ENCODE results near the gene CEP41. TPM values are rescaled to one million over a fixed set of nuclear protein-coding genes. Genes with fewer than 3 reads are reported as not detected.

The CEP41 gene
- 4.7 TPM for total RNA-seq

GRCh38 chr7:130440527-130441365 is at the start of gene CEP41:
Gene CEP41 (minus strand): TSS chr7:130441016. CDS start chr7:130440966, 50 bp downstream.
- Histone ChIP-seq H3K9me3 (no peaks in the 10 kb centered on the region), H3K36me3 (no peaks in the 10 kb centered on the region), H3K4me3 (peak within 1 kb of the TSS; percentile 58 to 64), H3K27me3 (no peaks in the 10 kb centered on the region), H3K4me1 (peaks cover 10% of the 10 kb centered on the region), H3K27ac (peak within 1 kb of the TSS; percentile 72)
- peak in 1 of 2 donors; percentile 96 for DNase-seq (ENCODE audit: extremely low spot score in 2 of 2)
- intact Hi-C loops (cut with DNase I), result no loop called here
- no peak for TF ChIP-seq CTCF (IDR thresholded peaks at IDR 0.05)
- peak; percentile 52 to 72 for TF ChIP-seq POLR2AphosphoS5 (IDR thresholded peaks at IDR 0.05; ENCODE audit: insufficient read depth in 1 of 2, low read depth in 1 of 2)

- TF ChIP-seq POLR2A (IDR thresholded peaks at IDR 0.05), result no peak
- TF ChIP-seq POLR2AphosphoS5 (IDR thresholded peaks at IDR 0.05; ENCODE audit: insufficient read depth in 1 of 2, low read depth in 1 of 2), result no peak
- no peak for TF ChIP-seq CTCF (IDR thresholded peaks at IDR 0.05)
- Histone ChIP-seq H3K4me3 (peak overlapping the region in 1 of 2 donors; percentile 36), H3K27me3 (no peaks in the 10 kb centered on the region), H3K36me3 (no peaks in the 10 kb centered on the region), H3K4me1 (peaks cover 32% of the 10 kb centered on the region), H3K27ac (no peak overlapping the region), H3K9me3 (no peaks in the 10 kb centered on the region)
- DNase-seq (ENCODE audit: extremely low spot score in 2 of 2), result no peak
- intact Hi-C loops (cut with DNase I), result no loop called here
Observed at GRCh38 chr7:130490311-130490791, 49.5 kb upstream of the CEP41 start.

- Histone ChIP-seq H3K36me3 (no peaks in the 10 kb centered on the region), H3K4me1 (peaks cover 32% of the 10 kb centered on the region), H3K4me3 (no peak overlapping the region), H3K27me3 (no peaks in the 10 kb centered on the region), H3K27ac (no peak overlapping the region), H3K9me3 (no peaks in the 10 kb centered on the region)
- TF ChIP-seq POLR2AphosphoS5 (IDR thresholded peaks at IDR 0.05; ENCODE audit: insufficient read depth in 1 of 2, low read depth in 1 of 2), result no peak
- no peak for TF ChIP-seq POLR2A (IDR thresholded peaks at IDR 0.05)
- no peak for TF ChIP-seq CTCF (IDR thresholded peaks at IDR 0.05)
- intact Hi-C loops (cut with DNase I), result no loop called here
- DNase-seq (ENCODE audit: extremely low spot score in 2 of 2), result no peak
Observed at GRCh38 chr7:130489140-130489983, 48.5 kb upstream of the CEP41 start.

GRCh38 chr7:130488392-130489139 is 47.8 kb upstream of the CEP41 start:
- no peaks in the 10 kb centered on the region for H3K27me3 ChIP-seq
- no peak overlapping the region for H3K27ac ChIP-seq

More at GRCh38 chr7:130488392-130489139, 47.8 kb upstream of the CEP41 start:
- intact Hi-C loops (cut with DNase I), result no loop called here
- no peaks in the 10 kb centered on the region for H3K9me3 ChIP-seq
- no peak for TF ChIP-seq CTCF (IDR thresholded peaks at IDR 0.05)
- TF ChIP-seq POLR2AphosphoS5 (IDR thresholded peaks at IDR 0.05; ENCODE audit: insufficient read depth in 1 of 2, low read depth in 1 of 2), result no peak
- TF ChIP-seq POLR2A (IDR thresholded peaks at IDR 0.05), result no peak
- DNase-seq (ENCODE audit: extremely low spot score in 2 of 2), result no peak
- H3K4me3 ChIP-seq, result no peak overlapping the region
- H3K36me3 ChIP-seq, result no peaks in the 10 kb centered on the region
- peaks cover 32% of the 10 kb centered on the region for H3K4me1 ChIP-seq

All from vagina (tissue), 2 donors.